H9 (cell line): ENCODE measurements around the gene JAG2. TPM values are rescaled to one million over a fixed set of nuclear protein-coding genes. Genes with fewer than 3 reads are reported as not detected.

Experiments
- DNase-seq: peaks from one replicate; pipeline ENCODE4 v3.0.0-alpha.2; 2017
- H2AFZ ChIP-seq: one replicate; pipeline ENCODE4 v1.6.1; 2013; ENCODE audit warnings: mild to moderate bottlenecking, low read length, control low read depth, moderate library complexity
- H2AK5ac ChIP-seq: 2 replicates; pipeline ENCODE4 v1.6.1; 2013; ENCODE audit warnings: low read length, control low read depth, mixed read lengths; ENCODE audit not compliant: insufficient read length
- H2BK120ac ChIP-seq: one replicate; pipeline ENCODE4 v1.6.1; 2013; ENCODE audit warnings: low read depth, mild to moderate bottlenecking, low read length, control low read depth, inconsistent platforms; ENCODE audit not compliant: poor library complexity, severe bottlenecking
- H2BK12ac ChIP-seq: 2 replicates; pipeline ENCODE4 v1.6.1; 2013; ENCODE audit warnings: low read length, control low read depth, mixed read lengths, low read depth; ENCODE audit not compliant: insufficient read length
- H2BK15ac ChIP-seq: 2 replicates; pipeline ENCODE4 v1.6.1; 2013; ENCODE audit warnings: low read depth, low read length, control low read depth
- H2BK20ac ChIP-seq: one replicate; pipeline ENCODE4 v1.6.1; 2013; ENCODE audit warnings: low read depth, mild to moderate bottlenecking, low read length, control low read depth, inconsistent platforms; ENCODE audit not compliant: poor library complexity, severe bottlenecking
- H2BK5ac ChIP-seq: 2 replicates; pipeline ENCODE4 v1.6.1; 2013; ENCODE audit warnings: low read length, control low read depth, mixed read lengths; ENCODE audit not compliant: insufficient read length
- H3K14ac ChIP-seq: 2 replicates; pipeline ENCODE4 v1.6.1; 2013; ENCODE audit warnings: low read length, control low read depth; ENCODE audit not compliant: insufficient read depth
- H3K18ac ChIP-seq: 2 replicates; pipeline ENCODE4 v1.6.1; 2013; ENCODE audit warnings: low read depth, mild to moderate bottlenecking, mixed read lengths, low read length, control low read depth; ENCODE audit not compliant: insufficient read length
- H3K23ac ChIP-seq: 2 replicates; pipeline ENCODE4 v1.6.1; 2013; ENCODE audit warnings: low read length, control low read depth, mixed read lengths, low read depth; ENCODE audit not compliant: insufficient read length
- H3K23me2 ChIP-seq: 2 replicates; pipeline ENCODE4 v1.6.1; 2013; ENCODE audit warnings: low read depth, mild to moderate bottlenecking, mixed read lengths, low read length, control low read depth; ENCODE audit not compliant: insufficient read length, poor library complexity, severe bottlenecking
- H3K27ac ChIP-seq: 2 replicates; pipeline ENCODE4 v1.5.1; 2013; ENCODE audit warnings: low read length, control low read depth, mixed read lengths, low read depth; ENCODE audit not compliant: insufficient read length
- H3K27me3 ChIP-seq: 2 replicates; pipeline ENCODE4 v1.6.1; 2013; ENCODE audit warnings: low read length, control low read depth, inconsistent platforms; ENCODE audit not compliant: insufficient read depth
- H3K4ac ChIP-seq: 2 replicates; pipeline ENCODE4 v1.6.1; 2013; ENCODE audit warnings: low read depth, mild to moderate bottlenecking, control low read depth, inconsistent platforms, low read length, moderate library complexity
- H3K4me1 ChIP-seq: 2 replicates; pipeline ENCODE4 v1.6.1; 2013; ENCODE audit warnings: low read length, control low read depth, inconsistent platforms; ENCODE audit not compliant: insufficient read depth
- H3K4me2 ChIP-seq: 2 replicates; pipeline ENCODE4 v1.6.1; 2013; ENCODE audit warnings: low read length, control low read depth, mixed read lengths; ENCODE audit not compliant: insufficient read length, insufficient read depth
- H3K56ac ChIP-seq: 2 replicates; pipeline ENCODE4 v1.6.1; 2013; ENCODE audit warnings: low read depth, mild to moderate bottlenecking, mixed read lengths, low read length, control low read depth; ENCODE audit not compliant: insufficient read length
- H3K79me1 ChIP-seq: 2 replicates; pipeline ENCODE4 v1.6.1; 2013; ENCODE audit warnings: low read depth, mild to moderate bottlenecking, moderate library complexity, low read length, control low read depth, inconsistent platforms; ENCODE audit not compliant: insufficient read depth, poor library complexity, severe bottlenecking
- H3K79me2 ChIP-seq: 2 replicates; pipeline ENCODE4 v1.6.1; 2013; ENCODE audit warnings: low read length, control low read depth, inconsistent platforms; ENCODE audit not compliant: insufficient read depth
- H3K9ac ChIP-seq: 2 replicates; pipeline ENCODE4 v1.6.1; 2013; ENCODE audit warnings: low read length, control low read depth, mixed read lengths; ENCODE audit not compliant: insufficient read length; ENCODE audit errors: extremely low read depth
- H3K9me3 ChIP-seq: one replicate; pipeline ENCODE4 v1.6.1; 2013; ENCODE audit warnings: low read depth, low read length, inconsistent platforms; ENCODE audit not compliant: control insufficient read depth
- H3T11ph ChIP-seq: one replicate; pipeline ENCODE4 v1.6.1; 2013; ENCODE audit warnings: mild to moderate bottlenecking, low read length, control low read depth, inconsistent platforms
- H4K20me1 ChIP-seq: one replicate; pipeline ENCODE4 v1.6.1; 2013; ENCODE audit not compliant: control insufficient read depth, insufficient read length, insufficient read depth
- H4K5ac ChIP-seq: 2 replicates; pipeline ENCODE4 v1.6.1; 2013; ENCODE audit warnings: low read depth, mild to moderate bottlenecking, mixed read lengths, low read length, control low read depth; ENCODE audit not compliant: insufficient read length
- H4K8ac ChIP-seq: replicated peaks from 2 replicates; pipeline ENCODE4 v1.6.1; 2013; ENCODE audit warnings: low read length, control low read depth, mixed read lengths, low read depth; ENCODE audit not compliant: insufficient read length
- H4K91ac ChIP-seq: 2 replicates; pipeline ENCODE4 v1.6.1; 2013; ENCODE audit warnings: low read depth, mild to moderate bottlenecking, moderate library complexity, mixed read lengths, low read length, control low read depth; ENCODE audit not compliant: insufficient read length
- H3K27ac Mint-ChIP-seq, 3 experiments: 2 replicates in 2 of 3; 3 replicates in 1 of 3; pipeline ENCODE4 v1.8.0; 2020 to 2021; ENCODE audit warnings: mixed read lengths in 3 of 3, mild to moderate bottlenecking in 1 of 3, moderate library complexity in 1 of 3
- H3K27me3 Mint-ChIP-seq: 2 replicates; pipeline ENCODE4 v1.8.0; 2021; ENCODE audit warnings: low read depth, mild to moderate bottlenecking, moderate library complexity, mixed read lengths
- H3K36me3 Mint-ChIP-seq, 3 experiments: 2 replicates in 2 of 3; 3 replicates in 1 of 3; pipeline ENCODE4 v1.8.0; 2020 to 2021; ENCODE audit warnings: low read depth in 3 of 3, mixed read lengths in 3 of 3; ENCODE audit not compliant: insufficient read depth in 1 of 3
- H3K4me1 Mint-ChIP-seq, 2 experiments: 2 replicates each; pipeline ENCODE4 v1.8.0; 2020; ENCODE audit warnings: mixed read lengths in 2 of 2
- H3K4me3 Mint-ChIP-seq, 2 experiments: 2 replicates in 1 of 2; 3 replicates in 1 of 2; pipeline ENCODE4 v1.8.0; 2020 to 2021; ENCODE audit warnings: mild to moderate bottlenecking in 2 of 2, mixed read lengths in 2 of 2, moderate library complexity in 1 of 2
- H3K9me3 Mint-ChIP-seq, 2 experiments: 2 replicates in 1 of 2; 3 replicates in 1 of 2; pipeline ENCODE4 v1.8.0; 2020; ENCODE audit warnings: mild to moderate bottlenecking in 2 of 2, mixed read lengths in 2 of 2, moderate library complexity in 1 of 2
- CTCF ChIP-seq: fragments of 200-600 bp; sonication (generic); conservative IDR thresholded peaks from 3 replicates; pipeline ENCODE4 v1.8.0; 2021; ENCODE audit warnings: antibody characterized with exemption, mild to moderate bottlenecking
- WGBS: extraction: QIAGEN DNeasy Blood & Tissue Kit; methylation state at CpG from one replicate; pipeline ENCODE4 v1.1.7; 2013; ENCODE audit warnings: missing lambda C conversion rate, low lambda C conversion rate, mixed read lengths; ENCODE audit not compliant: insufficient read length; ENCODE audit errors: extremely low coverage; 5-methylcytosine and 5-hydroxymethylcytosine counted together
- total RNA-seq: library from RNA; stranded (reverse); gene quantifications from 2 replicates; pipeline ENCODE4 v1.2.1, GENCODE V29; 2021

JAG2 gene
- total RNA-seq, 1 experiment from 2014 or later: 11.4 TPM

- no peaks in the 10 kb centered on the region for H4K20me1 ChIP-seq
- peaks cover 0 to 8% (median 5%) of the 10 kb centered on the region in 3 experiments; a peak in 3 of 7 replicates for H3K36me3 Mint-ChIP-seq
- no peak overlapping the region for H2AK5ac ChIP-seq
- no peak overlapping the region for H3K9ac ChIP-seq
- no peak overlapping the region for H3K18ac ChIP-seq
- no peaks in the 10 kb centered on the region for H3K79me2 ChIP-seq
- H2BK12ac ChIP-seq: no peak overlapping the region
- H3K27me3 ChIP-seq: no peaks in the 10 kb centered on the region
- H2BK15ac ChIP-seq: no peak overlapping the region
- no peak overlapping the region for H2AFZ ChIP-seq
- no peak for DNase-seq
- no peak overlapping the region for H2BK5ac ChIP-seq
- no peak overlapping the region for H3K4me2 ChIP-seq
- H3K4ac ChIP-seq: no peak overlapping the region
- H3K9me3 ChIP-seq: peaks cover 11% of the 10 kb centered on the region
- H3T11ph ChIP-seq: no peak overlapping the region
- no peak overlapping the region for H3K56ac ChIP-seq
- H3K27ac Mint-ChIP-seq: no peak overlapping the region
- H4K8ac ChIP-seq: no peak overlapping the region
- TF ChIP-seq CTCF: no peak
- no peaks in the 10 kb centered on the region for H3K79me1 ChIP-seq
- peaks cover 31 to 34% of the 10 kb centered on the region in 2 experiments for H3K9me3 Mint-ChIP-seq
- H4K5ac ChIP-seq: no peak overlapping the region
- H3K4me1 ChIP-seq: no peaks in the 10 kb centered on the region
- no CpG with 5 or more reads among the region's 3 CpGs for WGBS
- H3K4me1 Mint-ChIP-seq: no peaks in the 10 kb centered on the region
- H4K91ac ChIP-seq: no peak overlapping the region
- no peak overlapping the region for H3K4me3 Mint-ChIP-seq
- H3K23me2 ChIP-seq: no peaks in the 10 kb centered on the region
- no peak overlapping the region for H3K27ac ChIP-seq
- H3K27me3 Mint-ChIP-seq: peaks cover 75% of the 10 kb centered on the region
- no peak overlapping the region for H3K23ac ChIP-seq
- no peak overlapping the region for H3K14ac ChIP-seq
- no peak overlapping the region for H2BK20ac ChIP-seq
- H2BK120ac ChIP-seq: no peak overlapping the region
Measured at GRCh38 chr14:105102893-105103292, 65.7 kb downstream of the JAG2 start.
